MM.1S (cell line): Measurements from ENCODE around the gene FBXO17.

Source experiments
- CTCF ChIP-seq: fragments of 300-600 bp; sonication (generic); IDR thresholded peaks from 2 replicates; pipeline ENCODE4 v1.5.1; 2016; ENCODE audit warnings: antibody characterized with exemption, low read length, mixed read lengths
- EZH2 ChIP-seq: fragments of 300-600 bp; sonication (generic); optimal IDR thresholded peaks from 2 replicates; pipeline ENCODE3; 2017; ENCODE audit warnings: low read depth, mild to moderate bottlenecking, antibody characterized with exemption, low read length, mixed read lengths

- TF ChIP-seq CTCF, result no peak
- no peak for TF ChIP-seq EZH2
Observed at GRCh38 chr19:38900202-38900629, 75.3 kb downstream of the FBXO17 start.
